WERI-Rb-1 (cell line): ENCODE data around the gene IGF2BP3.

ENCODE experiments used
- DNase-seq: peaks from one replicate; pipeline ENCODE4 v3.0.0-alpha.2; 2020
- H3K27ac ChIP-seq: fragments of 250-450 bp; sonication (Bioruptor Pico); 2 replicates; pipeline ENCODE4 v1.5.1; 2020; ENCODE audit warnings: mild to moderate bottlenecking, moderate library complexity
- H3K27me3 ChIP-seq: fragments of 250-450 bp; sonication (Bioruptor Pico); 2 replicates; pipeline ENCODE4 v1.5.1; 2021; ENCODE audit warnings: mild to moderate bottlenecking, low read depth, moderate library complexity; ENCODE audit not compliant: insufficient read depth, severe bottlenecking
- H3K36me3 ChIP-seq: fragments of 250-450 bp; sonication (Bioruptor Pico); 2 replicates; pipeline ENCODE4 v1.5.1; 2020; ENCODE audit warnings: mild to moderate bottlenecking, moderate library complexity
- H3K4me3 ChIP-seq: 2 replicates; pipeline ENCODE4 v1.5.1; 2011; ENCODE audit warnings: low read depth, mild to moderate bottlenecking, control low read depth, low read length
- H3K9me3 ChIP-seq: fragments of 250-450 bp; sonication (Bioruptor Pico); 2 replicates; pipeline ENCODE4 v1.5.1; 2021; ENCODE audit warnings: mild to moderate bottlenecking, moderate library complexity; ENCODE audit not compliant: severe bottlenecking
- TF ChIP-seq, protein P1 (sequence below): IDR thresholded peaks from 2 replicates; pipeline ENCODE4 v1.5.1; 2011; ENCODE audit warnings: low read depth, mild to moderate bottlenecking, control low read depth, inconsistent platforms, low read length

IGF2BP3 gene

DNA sequence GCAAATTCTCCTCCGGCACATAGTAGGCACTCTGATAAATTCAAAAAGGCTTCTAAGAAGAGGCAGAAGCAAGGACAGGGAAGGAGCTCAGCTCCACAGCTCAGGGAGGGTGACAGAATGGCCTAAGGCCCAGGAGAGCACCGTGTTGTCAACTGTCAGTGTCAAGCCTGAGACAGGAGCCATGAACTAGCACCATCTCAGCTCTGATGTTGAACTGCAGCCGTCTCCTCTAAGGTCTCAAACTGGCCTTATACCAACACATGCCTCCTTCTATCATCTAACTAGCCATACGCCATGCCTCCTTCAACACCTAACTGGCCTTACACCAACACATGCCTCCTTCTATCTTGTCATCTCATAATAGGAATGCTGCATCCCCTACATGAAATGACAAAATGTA, 73.0 kb downstream of the IGF2BP3 start:
- Histone ChIP-seq H3K36me3 (peaks cover under 1% of the 10 kb centered on the region; the same call in 1 of the 2 replicates), H3K9me3 (no peaks in the 10 kb centered on the region), H3K27ac (no peak overlapping the region), H3K4me3 (no peak overlapping the region), H3K27me3 (no peaks in the 10 kb centered on the region)
- DNase-seq = no peak
- TF ChIP-seq, protein P1, sequence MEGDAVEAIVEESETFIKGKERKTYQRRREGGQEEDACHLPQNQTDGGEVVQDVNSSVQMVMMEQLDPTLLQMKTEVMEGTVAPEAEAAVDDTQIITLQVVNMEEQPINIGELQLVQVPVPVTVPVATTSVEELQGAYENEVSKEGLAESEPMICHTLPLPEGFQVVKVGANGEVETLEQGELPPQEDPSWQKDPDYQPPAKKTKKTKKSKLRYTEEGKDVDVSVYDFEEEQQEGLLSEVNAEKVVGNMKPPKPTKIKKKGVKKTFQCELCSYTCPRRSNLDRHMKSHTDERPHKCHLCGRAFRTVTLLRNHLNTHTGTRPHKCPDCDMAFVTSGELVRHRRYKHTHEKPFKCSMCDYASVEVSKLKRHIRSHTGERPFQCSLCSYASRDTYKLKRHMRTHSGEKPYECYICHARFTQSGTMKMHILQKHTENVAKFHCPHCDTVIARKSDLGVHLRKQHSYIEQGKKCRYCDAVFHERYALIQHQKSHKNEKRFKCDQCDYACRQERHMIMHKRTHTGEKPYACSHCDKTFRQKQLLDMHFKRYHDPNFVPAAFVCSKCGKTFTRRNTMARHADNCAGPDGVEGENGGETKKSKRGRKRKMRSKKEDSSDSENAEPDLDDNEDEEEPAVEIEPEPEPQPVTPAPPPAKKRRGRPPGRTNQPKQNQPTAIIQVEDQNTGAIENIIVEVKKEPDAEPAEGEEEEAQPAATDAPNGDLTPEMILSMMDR = no peak

DNA sequence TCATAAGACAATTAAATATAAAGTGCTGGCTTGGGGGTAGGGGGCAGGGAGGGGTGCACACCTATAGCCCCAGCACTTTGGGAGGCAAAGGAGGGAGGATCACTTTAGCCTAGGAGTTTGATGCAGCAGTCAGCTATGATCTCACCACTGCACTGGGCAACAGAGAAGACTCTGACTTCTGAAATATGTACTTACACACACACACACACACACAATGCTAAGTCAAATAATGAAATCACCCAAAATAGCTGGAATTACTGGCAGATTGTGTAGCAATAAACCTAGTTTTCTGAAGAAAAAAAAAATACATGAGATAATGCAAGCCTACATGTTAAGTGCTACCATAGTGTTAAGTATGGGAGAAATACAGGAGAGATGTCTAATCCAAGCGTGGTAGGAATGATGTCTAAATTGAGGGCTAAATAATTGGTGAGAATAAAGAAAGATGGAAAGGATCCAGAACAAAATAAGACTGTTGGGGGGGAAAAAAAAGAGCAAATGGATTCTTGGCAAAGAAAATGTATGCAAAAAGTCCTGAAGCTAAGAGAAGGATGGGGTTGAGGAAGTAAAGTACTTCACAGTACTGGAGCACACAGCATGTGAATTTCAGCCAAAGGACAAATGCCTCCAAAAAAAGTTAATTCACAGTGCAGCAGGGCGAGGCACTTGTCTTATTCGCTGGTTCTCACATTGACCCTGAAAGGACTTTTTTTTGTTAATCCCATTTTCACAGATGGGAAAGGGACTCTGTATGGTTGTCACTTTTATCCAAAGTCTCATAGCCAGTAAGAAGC, 73.9 kb downstream of the IGF2BP3 start:
- H3K36me3 ChIP-seq = no peaks in the 10 kb centered on the region
- H3K27me3 ChIP-seq = no peaks in the 10 kb centered on the region
- peak overlapping the region; percentile 12; the same call in 1 of the 2 replicates for H3K27ac ChIP-seq
- no peaks in the 10 kb centered on the region for H3K9me3 ChIP-seq
- no peak overlapping the region for H3K4me3 ChIP-seq
- no peak for DNase-seq
- TF ChIP-seq, protein P1 = no peak

DNA sequence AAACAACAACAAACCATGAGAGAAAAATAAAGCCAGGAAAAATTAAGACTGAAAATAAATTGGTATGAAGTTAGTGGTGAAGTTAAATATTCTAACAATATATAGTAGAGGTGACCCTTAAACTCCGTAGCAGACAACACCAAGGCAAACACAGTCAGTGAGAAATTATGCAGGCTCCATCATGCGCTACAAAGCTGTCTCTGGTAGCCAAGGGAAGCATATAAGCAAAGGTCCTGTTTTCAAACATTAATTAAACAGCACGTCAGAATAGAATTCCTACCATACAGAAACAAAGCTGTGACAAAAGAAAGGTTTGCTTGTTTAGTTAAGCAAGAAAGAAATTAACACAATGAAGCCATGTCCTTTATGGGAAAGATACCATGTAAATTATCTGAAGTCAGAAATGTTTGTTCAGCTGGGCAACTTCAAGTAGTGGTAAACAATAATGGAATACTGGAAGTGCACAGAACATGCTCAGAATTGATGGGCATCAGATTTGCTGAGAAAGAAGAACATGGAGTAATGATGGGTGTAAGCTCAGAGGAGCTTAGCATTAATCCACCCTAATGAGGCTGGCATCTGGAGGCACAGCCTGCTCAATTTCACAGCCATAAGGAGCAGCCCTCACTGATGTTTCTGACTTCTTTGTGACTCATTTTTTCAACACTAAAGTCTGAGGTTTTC, 75.7 kb downstream of the IGF2BP3 start:
- TF ChIP-seq, protein P1 = no peak
- Histone ChIP-seq H3K36me3 (no peaks in the 10 kb centered on the region), H3K27me3 (no peaks in the 10 kb centered on the region), H3K4me3 (no peak overlapping the region), H3K9me3 (no peaks in the 10 kb centered on the region), H3K27ac (peak overlapping the region; percentile 66)
- peak; percentile 67 for DNase-seq

DNA sequence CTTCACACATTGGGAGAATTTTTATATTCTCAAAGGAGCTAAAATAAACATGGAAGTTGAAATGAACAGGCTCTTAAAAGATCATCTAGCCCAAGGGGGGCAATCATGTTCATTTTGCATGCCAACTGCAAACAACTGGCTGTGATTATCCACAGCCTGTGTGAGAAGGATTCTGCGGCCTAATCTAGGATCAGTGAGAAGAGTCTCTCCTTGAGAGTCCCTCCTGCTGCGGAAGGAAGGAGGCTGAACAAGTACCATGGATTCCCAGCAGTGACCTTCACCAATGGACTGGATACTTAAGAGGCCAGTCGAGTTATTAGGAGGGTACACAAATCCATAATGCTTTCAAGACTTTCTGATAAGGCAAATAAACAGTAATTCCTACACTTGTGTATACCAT, 76.7 kb downstream of the IGF2BP3 start:
- Histone ChIP-seq H3K27ac (peak overlapping the region; percentile 59), H3K36me3 (no peaks in the 10 kb centered on the region), H3K9me3 (no peaks in the 10 kb centered on the region), H3K4me3 (no peak overlapping the region), H3K27me3 (no peaks in the 10 kb centered on the region)
- peak; percentile 72 for DNase-seq
- TF ChIP-seq, protein P1 = no peak

DNA sequence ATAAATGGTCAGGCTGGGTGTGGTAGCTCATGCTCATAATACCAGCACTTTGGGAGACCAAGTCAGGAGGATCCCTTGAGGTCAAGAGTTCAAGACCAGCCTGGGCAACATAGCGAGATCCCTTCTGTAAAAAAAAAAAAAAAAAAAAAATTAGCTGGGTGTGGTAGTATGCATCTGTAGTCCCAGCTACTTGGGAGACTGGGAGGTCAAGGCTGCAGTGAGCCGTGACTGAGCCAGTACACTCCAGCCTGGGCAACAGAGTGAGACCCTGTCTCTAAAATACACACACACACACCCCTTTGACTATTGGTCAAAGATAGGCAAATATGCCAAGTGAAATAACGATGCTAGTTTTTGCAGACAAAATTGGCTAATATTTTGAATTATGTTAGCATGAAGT, 80.6 kb downstream of the IGF2BP3 start:
- Histone ChIP-seq H3K27me3 (no peaks in the 10 kb centered on the region), H3K36me3 (no peaks in the 10 kb centered on the region), H3K27ac (no peak overlapping the region), H3K4me3 (no peak overlapping the region), H3K9me3 (no peaks in the 10 kb centered on the region)
- TF ChIP-seq, protein P1 = no peak
- DNase-seq = no peak
